Measurements from ENCODE around the gene CYSRT1. TPM values are rescaled to one million over a fixed set of nuclear protein-coding genes. Genes with fewer than 3 reads are reported as not detected.

Gene CYSRT1
- total RNA-seq, 1 donor from 2014 or later, result 156 TPM

GRCh38 chr9:137272241-137273094 is 47.5 kb downstream of the CYSRT1 start:
- ATAC-seq, result no peak

GRCh38 chr9:137273095-137273490 is 48.1 kb downstream of the CYSRT1 start:
- no peak for ATAC-seq

GRCh38 chr9:137273611-137274320 is 48.8 kb downstream of the CYSRT1 start:
- ATAC-seq, result peak; percentile 65

- ATAC-seq, result no peak
Observed at GRCh38 chr9:137275203-137275587, 50.2 kb downstream of the CYSRT1 start.

Other genes starting within 250 kb of the CYSRT1 start
- gene PTGDS, start 247.7 kb upstream of the CYSRT1 start, total RNA-seq, result 18.4 TPM
- gene LCNL1, start 242.2 kb upstream of the CYSRT1 start, total RNA-seq, result 0.20 TPM
- 33.1 TPM for gene PAXX, start 232.8 kb upstream of the CYSRT1 start, total RNA-seq
- gene CLIC3, start 228.6 kb upstream of the CYSRT1 start, total RNA-seq, result 154 TPM
- gene ABCA2, start 196.9 kb upstream of the CYSRT1 start, total RNA-seq, result 2.0 TPM
- 0.12 TPM for gene FUT7, start 193.1 kb upstream of the CYSRT1 start, total RNA-seq
- gene NPDC1, start 179.0 kb upstream of the CYSRT1 start, total RNA-seq, result 26.6 TPM
- 2.9 TPM for gene ENTPD2, start 171.1 kb upstream of the CYSRT1 start, total RNA-seq
- gene SAPCD2, start 154.6 kb upstream of the CYSRT1 start, total RNA-seq, result 13.8 TPM
- gene UAP1L1, start 147.7 kb upstream of the CYSRT1 start, total RNA-seq, result 4.9 TPM
- gene MAN1B1, start 138.2 kb upstream of the CYSRT1 start, total RNA-seq, result 46.2 TPM
- 75.3 TPM for gene DPP7, start 110.4 kb upstream of the CYSRT1 start, total RNA-seq
- 0.12 TPM for gene GRIN1, start 86.0 kb upstream of the CYSRT1 start, total RNA-seq
- 1.6 TPM for gene LRRC26, start 55.1 kb upstream of the CYSRT1 start, total RNA-seq
- gene TMEM210, start 53.1 kb upstream of the CYSRT1 start, total RNA-seq, result not detected
- gene ANAPC2, start 36.6 kb upstream of the CYSRT1 start, total RNA-seq, result 25.0 TPM
- gene SSNA1, start 36.5 kb upstream of the CYSRT1 start, total RNA-seq, result 86.8 TPM
- gene TPRN, start 24.4 kb upstream of the CYSRT1 start, total RNA-seq, result 20.5 TPM
- gene TMEM203, start 19.5 kb upstream of the CYSRT1 start, total RNA-seq, result 24.8 TPM
- gene NDOR1, start 19.5 kb upstream of the CYSRT1 start, total RNA-seq, result 8.6 TPM
- 11.2 TPM for gene RNF208, start 2.9 kb upstream of the CYSRT1 start, total RNA-seq
- gene RNF224, start 2.3 kb downstream of the CYSRT1 start, total RNA-seq, result 2.7 TPM
- gene SLC34A3, start 5.7 kb downstream of the CYSRT1 start, total RNA-seq, result 0.68 TPM
- gene TUBB4B, start 16.1 kb downstream of the CYSRT1 start, total RNA-seq, result 321 TPM
- not detected for gene STPG3, start 26.1 kb downstream of the CYSRT1 start, total RNA-seq
- gene NELFB, start 30.2 kb downstream of the CYSRT1 start, total RNA-seq, result 36.7 TPM
- 15.4 TPM for gene TOR4A, start 52.6 kb downstream of the CYSRT1 start, total RNA-seq
- 20.4 TPM for gene NRARP, start 77.1 kb downstream of the CYSRT1 start, total RNA-seq
- gene EXD3, start 198.0 kb downstream of the CYSRT1 start, total RNA-seq, result 8.1 TPM
- gene NOXA1, start 198.2 kb downstream of the CYSRT1 start, total RNA-seq, result 5.5 TPM
- gene ENTPD8, start 216.2 kb downstream of the CYSRT1 start, total RNA-seq, result not detected
- 13.9 TPM for gene NSMF, start 234.2 kb downstream of the CYSRT1 start, total RNA-seq